HTERT RPE-1 (cell line): ENCODE data around the gene GARIN1A.
"Not testable (repeated sequence)": the region's sequence is repeated elsewhere in the genome, so short reads cannot be mapped to it uniquely, and the experiment has no call there.

Experiments used
- in situ Hi-C: fragments of 300-500 bp; cut with MboI; formaldehyde crosslinking; loops from 4 replicates; pipeline ENCODE4 v1.14.3; 2020; ENCODE audit warnings: low sequenced_read_pairs

GARIN1A gene

GRCh38 chr7:128683270-128683669 lies 11.2 kb downstream of the GARIN1A start:
- in situ Hi-C loops: not testable (repeated sequence)

GRCh38 chr7:128683738-128684137 lies 11.6 kb downstream of the GARIN1A start:
- in situ Hi-C loops: not testable (repeated sequence)

- in situ Hi-C loops: no loop called here
Observed at GRCh38 chr7:128687131-128687530, 15.0 kb downstream of the GARIN1A start.

GRCh38 chr7:128688492-128688891 lies 16.4 kb downstream of the GARIN1A start:
- in situ Hi-C loops: no loop called here

GRCh38 chr7:128689161-128689935 lies 17.3 kb downstream of the GARIN1A start:
- in situ Hi-C loops: not testable (repeated sequence)

- in situ Hi-C loops: no loop called here
Observed at GRCh38 chr7:128691227-128691626, 19.1 kb downstream of the GARIN1A start.

- in situ Hi-C loops: no loop called here
Observed at GRCh38 chr7:128692623-128693270, 20.7 kb downstream of the GARIN1A start.

- in situ Hi-C loops: no loop called here
Observed at GRCh38 chr7:128693373-128694015, 21.4 kb downstream of the GARIN1A start.

- in situ Hi-C loops: no loop called here
Observed at GRCh38 chr7:128694738-128695137, 22.6 kb downstream of the GARIN1A start.

GRCh38 chr7:128697302-128697905 lies 25.3 kb downstream of the GARIN1A start:
- in situ Hi-C loops: no loop called here

- in situ Hi-C loops: no loop called here
Observed at GRCh38 chr7:128699196-128699712, 27.2 kb downstream of the GARIN1A start.

GRCh38 chr7:128699895-128700294 lies 27.8 kb downstream of the GARIN1A start:
- in situ Hi-C loops: no loop called here

GRCh38 chr7:128701062-128701785 lies 29.1 kb downstream of the GARIN1A start:
- in situ Hi-C loops: no loop called here

GRCh38 chr7:128703609-128704241 lies 31.6 kb downstream of the GARIN1A start:
- in situ Hi-C loops: no loop called here

- in situ Hi-C loops: no loop called here
Observed at GRCh38 chr7:128705891-128706333, 33.8 kb downstream of the GARIN1A start.

GRCh38 chr7:128707752-128708151 lies 35.7 kb downstream of the GARIN1A start:
- in situ Hi-C loops: no loop called here

- in situ Hi-C loops: no loop called here
Observed at GRCh38 chr7:128708235-128708634, 36.1 kb downstream of the GARIN1A start.

GRCh38 chr7:128708824-128709223 lies 36.7 kb downstream of the GARIN1A start:
- in situ Hi-C loops: no loop called here

GRCh38 chr7:128710481-128710880 lies 38.4 kb downstream of the GARIN1A start:
- in situ Hi-C loops: no loop called here

- in situ Hi-C loops: no loop called here
Observed at GRCh38 chr7:128713794-128714193, 41.7 kb downstream of the GARIN1A start.
